ENCODE data around the gene ATIC. TPM values are rescaled to one million over a fixed set of nuclear protein-coding genes. Genes with fewer than 3 reads are reported as not detected.

The ATIC gene
- total and polyA plus RNA-seq, 2 of the 8 experiments (the other 6 are each of a cell fraction or from before 2014, with no cell fraction given), result 139 to 319 TPM

- H2BK120ac ChIP-seq (replicated peaks; ENCODE audit: low read depth, low read length), result no peak overlapping the region
- H3K27ac ChIP-seq (ENCODE audit: low read depth, low read length), result no peak overlapping the region
- no peak for FAIRE-seq
- DNase-seq (ENCODE audit: low read depth in 1 of 2, low spot score in 2 of 2), result no peak
- no peaks in the 10 kb centered on the region for H4K20me1 ChIP-seq (replicated peaks in 1 of 2; ENCODE audit: control insufficient read depth in 1 of 2, insufficient read depth in 2 of 2, low read length in 2 of 2)
- H3K9ac ChIP-seq (replicated peaks in 1 of 4; ENCODE audit: extremely low read depth in 1 of 4, low read depth in 3 of 4, low read length in 3 of 4), result no peak overlapping the region
- no peaks in the 10 kb centered on the region for H3K9me3 ChIP-seq (ENCODE audit: insufficient read depth in 2 of 2, low read depth in 1 of 2, low read length in 1 of 2)
- H3K79me2 ChIP-seq (ENCODE audit: control insufficient read depth in 1 of 2, insufficient read depth in 2 of 2, low read length in 2 of 2), result no peaks in the 10 kb centered on the region
- H3K14ac ChIP-seq (ENCODE audit: insufficient read length), result no peak overlapping the region
- no peak overlapping the region for H4K5ac ChIP-seq (ENCODE audit: insufficient read length, low read depth, low read length)
- POLR2A ChIA-PET (ENCODE audit: partially characterized antibody), result interaction anchor here (0.7 kb wide), 1 partner anchor 26 kb away, joined by 3 read pairs; no protein-coding TSS in a partner anchor
- H3K4me1 ChIP-seq (replicated peaks in 1 of 4; ENCODE audit: control insufficient read depth in 3 of 4, insufficient read depth in 4 of 4, low read length in 3 of 4), result no peaks in the 10 kb centered on the region
- no peak overlapping the region for H2AFZ ChIP-seq (ENCODE audit: low read length)
- no peak overlapping the region for H4K8ac ChIP-seq (ENCODE audit: extremely low read depth, insufficient read depth, low read length)
- CTCF ChIA-PET (ENCODE audit: partially characterized antibody), result interaction anchor here (1.1 kb wide), 1 partner anchor 42 kb away, joined by 4 read pairs; no protein-coding TSS in a partner anchor
- H3K4me2 ChIP-seq (ENCODE audit: insufficient read depth in 1 of 2, low read depth in 2 of 2, low read length in 2 of 2), result no peak overlapping the region
- no peak overlapping the region for H2AK5ac ChIP-seq (ENCODE audit: low read depth, low read length)
- H3K18ac ChIP-seq (ENCODE audit: extremely low read depth, low read length), result no peak overlapping the region
- H3K4ac ChIP-seq (replicated peaks; ENCODE audit: insufficient read length, low read depth, low read length), result no peak overlapping the region
- H3K27me3 ChIP-seq (replicated peaks in 1 of 4; ENCODE audit: control insufficient read depth in 3 of 4, extremely low read depth in 1 of 4, insufficient read depth in 3 of 4, low read length in 3 of 4), result no peaks in the 10 kb centered on the region
- no peak overlapping the region for H2BK20ac ChIP-seq (ENCODE audit: low read length)
- no peaks in the 10 kb centered on the region for H3K23me2 ChIP-seq (ENCODE audit: low read depth, low read length)
- WGBS, 2 experiments (ENCODE audit: extremely low coverage in 1 of 2, insufficient coverage in 1 of 2, insufficient read length in 1 of 2, insufficient replicate concordance in 2 of 2, low coverage in 1 of 2, low lambda C conversion rate in 2 of 2, missing lambda C conversion rate in 1 of 2), result 90% methylated on average over 11 of the region's 11 CpGs; no CpG with 5 or more reads in 1 of the 2 experiments
- H3K36me3 ChIP-seq (ENCODE audit: control insufficient read depth in 2 of 4, insufficient read depth in 4 of 4, low read length in 3 of 4), result peaks cover 0 to 51% (median 12%) of the 10 kb centered on the region in 4 experiments; a peak in 5 of 8 replicates
- no peaks in the 10 kb centered on the region for H3K79me1 ChIP-seq (ENCODE audit: low read depth, low read length)
- no peak overlapping the region for H2BK12ac ChIP-seq (ENCODE audit: low read depth, low read length)
- H3K56ac ChIP-seq (replicated peaks; ENCODE audit: insufficient read length, low read depth, low read length), result no peak overlapping the region
- no peak overlapping the region for H2BK15ac ChIP-seq (ENCODE audit: low read length)
- H4K91ac ChIP-seq (replicated peaks; ENCODE audit: insufficient read length, low read length), result no peak overlapping the region
- no peak overlapping the region for H3K23ac ChIP-seq (ENCODE audit: insufficient read length)
- no peak overlapping the region for H2BK5ac ChIP-seq (ENCODE audit: low read depth, low read length)
- no peak overlapping the region for H3K4me3 ChIP-seq (ENCODE audit: extremely low read depth in 1 of 4, insufficient read depth in 2 of 4, low read depth in 3 of 4, low read length in 4 of 4)
- TF ChIP-seq SUZ12 (IDR thresholded peaks at IDR 0.05; ENCODE audit: low read length) (no peak), SIRT6 (IDR thresholded peaks at IDR 0.05; ENCODE audit: low read length) (no peak), PHF8 (conservative IDR thresholded peaks at IDR 0.05; ENCODE audit: low read depth, low read length) (no peak), CBX8 (IDR thresholded peaks at IDR 0.05; ENCODE audit: borderline replicate concordance, low read depth, low read length) (no peak), KDM4A (IDR thresholded peaks at IDR 0.05; ENCODE audit: low read depth, low read length, severe bottlenecking) (no peak), SP1 (IDR thresholded peaks at IDR 0.05; ENCODE audit: low read depth, low read length) (no peak), GTF2F1 (IDR thresholded peaks at IDR 0.05; ENCODE audit: borderline replicate concordance, low read depth, low read length) (no peak), RNF2 (IDR thresholded peaks at IDR 0.05; ENCODE audit: borderline replicate concordance, low read depth, low read length, missing control alignments, poor library complexity, severe bottlenecking) (no peak), BACH1 (IDR thresholded peaks at IDR 0.05; ENCODE audit: low read length) (no peak), RFX5 (IDR thresholded peaks at IDR 0.05; ENCODE audit: borderline replicate concordance, low read depth, low read length) (no peak), CHD2 (IDR thresholded peaks at IDR 0.05; ENCODE audit: low read length) (no peak)
- TF ChIP-seq, protein P1, sequence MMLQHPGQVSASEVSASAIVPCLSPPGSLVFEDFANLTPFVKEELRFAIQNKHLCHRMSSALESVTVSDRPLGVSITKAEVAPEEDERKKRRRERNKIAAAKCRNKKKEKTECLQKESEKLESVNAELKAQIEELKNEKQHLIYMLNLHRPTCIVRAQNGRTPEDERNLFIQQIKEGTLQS (IDR thresholded peaks at IDR 0.05; ENCODE audit: insufficient read depth, low read depth, low read length), result no peak
These were observed 56.0 kb downstream of the ATIC start for GRCh38 chr2:215367662-215368492.
